ENCODE data around the gene DST. TPM values are rescaled to one million over a fixed set of nuclear protein-coding genes. Genes with fewer than 3 reads are reported as not detected.
A peak's percentile ranks its signal among the peaks of the same experiment; 100 is the strongest.

Gene DST
- polyA plus RNA-seq, 3 donors: 1.1 to 7.4 (median 3.2) TPM

DNA sequence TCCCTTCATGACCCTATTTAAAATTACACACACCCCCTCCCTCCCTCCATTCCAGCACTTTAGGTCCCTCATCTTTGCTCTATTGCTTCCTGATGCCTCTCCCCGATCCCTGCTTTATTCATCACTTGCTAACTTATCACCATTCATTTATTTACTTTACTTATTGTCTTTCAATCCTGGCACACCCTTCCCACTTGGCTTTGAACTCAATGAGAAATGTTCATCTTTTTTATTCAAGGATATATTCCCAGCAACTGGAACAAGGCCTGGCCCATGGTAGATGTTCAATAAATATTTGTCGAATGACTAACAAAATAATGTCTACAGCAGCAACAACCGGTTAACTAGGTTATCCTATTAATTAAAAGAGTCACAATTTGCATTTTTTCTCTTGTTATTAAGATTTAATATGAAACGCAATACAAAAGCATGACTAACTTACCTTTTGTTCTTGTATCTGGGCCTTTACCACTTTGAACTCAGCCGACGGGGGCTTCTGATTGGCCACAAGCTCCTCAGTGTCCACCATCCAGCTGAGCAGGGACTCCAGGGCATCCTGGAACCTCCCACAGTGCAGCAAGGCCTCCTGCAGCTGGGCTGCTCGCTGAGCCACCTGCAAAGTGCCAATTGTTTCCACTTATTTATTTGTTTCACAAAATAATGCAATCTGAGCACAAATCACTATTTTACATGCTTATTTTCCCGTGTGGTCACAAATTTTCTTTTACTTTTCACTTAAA lies 107.8 kb downstream of the DST start:
- TF ChIP-seq, protein P1, sequence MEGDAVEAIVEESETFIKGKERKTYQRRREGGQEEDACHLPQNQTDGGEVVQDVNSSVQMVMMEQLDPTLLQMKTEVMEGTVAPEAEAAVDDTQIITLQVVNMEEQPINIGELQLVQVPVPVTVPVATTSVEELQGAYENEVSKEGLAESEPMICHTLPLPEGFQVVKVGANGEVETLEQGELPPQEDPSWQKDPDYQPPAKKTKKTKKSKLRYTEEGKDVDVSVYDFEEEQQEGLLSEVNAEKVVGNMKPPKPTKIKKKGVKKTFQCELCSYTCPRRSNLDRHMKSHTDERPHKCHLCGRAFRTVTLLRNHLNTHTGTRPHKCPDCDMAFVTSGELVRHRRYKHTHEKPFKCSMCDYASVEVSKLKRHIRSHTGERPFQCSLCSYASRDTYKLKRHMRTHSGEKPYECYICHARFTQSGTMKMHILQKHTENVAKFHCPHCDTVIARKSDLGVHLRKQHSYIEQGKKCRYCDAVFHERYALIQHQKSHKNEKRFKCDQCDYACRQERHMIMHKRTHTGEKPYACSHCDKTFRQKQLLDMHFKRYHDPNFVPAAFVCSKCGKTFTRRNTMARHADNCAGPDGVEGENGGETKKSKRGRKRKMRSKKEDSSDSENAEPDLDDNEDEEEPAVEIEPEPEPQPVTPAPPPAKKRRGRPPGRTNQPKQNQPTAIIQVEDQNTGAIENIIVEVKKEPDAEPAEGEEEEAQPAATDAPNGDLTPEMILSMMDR (IDR thresholded peaks at IDR 0.05): no peak
- no peak overlapping the region for H2AFZ ChIP-seq (ENCODE audit: insufficient read depth, low read depth, low read length, poor library complexity, severe bottlenecking)
- H3K36me3 ChIP-seq (replicated peaks in 1 of 2; ENCODE audit: control insufficient read depth in 1 of 2, insufficient read depth in 2 of 2, low read length in 2 of 2): peaks cover 5 to 29% of the 10 kb centered on the region in 2 donors
- H3K4me1 ChIP-seq (ENCODE audit: control insufficient read depth in 1 of 2, insufficient read depth in 2 of 2, low read length in 2 of 2): peaks cover 1 to 3% of the 10 kb centered on the region in 2 donors
- H3K9me3 Mint-ChIP-seq: no peaks in the 10 kb centered on the region
- H3K4me3 Mint-ChIP-seq: no peak overlapping the region
- 96% methylated on average over 3 of the region's 8 CpGs for WGBS (ENCODE audit: insufficient coverage)
- H3K4me3 ChIP-seq (replicated peaks in 1 of 3; ENCODE audit: low read depth in 2 of 3, low read length in 3 of 3): no peak overlapping the region
- peaks cover 4% of the 10 kb centered on the region for H3K4me1 Mint-ChIP-seq
- intact Hi-C loops (cut with micrococcal nuclease): no loop called here
- no peak overlapping the region for H3K4me2 ChIP-seq (replicated peaks; ENCODE audit: extremely low read depth, low read length, poor library complexity, severe bottlenecking)
- H3K79me2 ChIP-seq (ENCODE audit: insufficient read depth, low read length): no peaks in the 10 kb centered on the region
- H3K9me3 ChIP-seq (replicated peaks in 1 of 2; ENCODE audit: control insufficient read depth in 1 of 2, insufficient read depth in 1 of 2, low read length in 2 of 2): no peaks in the 10 kb centered on the region
- no peaks in the 10 kb centered on the region for H3K27me3 Mint-ChIP-seq (ENCODE audit: low read depth in 3 of 3)
- H3K27ac Mint-ChIP-seq: peak overlapping the region in 1 of 7 donors; percentile 6
- H3K27ac ChIP-seq (ENCODE audit: low read depth in 1 of 2, low read length in 2 of 2): no peak overlapping the region
- H3K9ac ChIP-seq (ENCODE audit: insufficient read depth, low read length, poor library complexity, severe bottlenecking): no peak overlapping the region
- no peaks in the 10 kb centered on the region for H3K27me3 ChIP-seq (ENCODE audit: control insufficient read depth in 2 of 2, insufficient read depth in 2 of 2, low read length in 2 of 2)
- peaks cover 8 to 31% of the 10 kb centered on the region in 2 donors for H3K36me3 Mint-ChIP-seq
- H4K20me1 ChIP-seq (ENCODE audit: insufficient read depth, low read length): no peaks in the 10 kb centered on the region
- no peak for DNase-seq

DNA sequence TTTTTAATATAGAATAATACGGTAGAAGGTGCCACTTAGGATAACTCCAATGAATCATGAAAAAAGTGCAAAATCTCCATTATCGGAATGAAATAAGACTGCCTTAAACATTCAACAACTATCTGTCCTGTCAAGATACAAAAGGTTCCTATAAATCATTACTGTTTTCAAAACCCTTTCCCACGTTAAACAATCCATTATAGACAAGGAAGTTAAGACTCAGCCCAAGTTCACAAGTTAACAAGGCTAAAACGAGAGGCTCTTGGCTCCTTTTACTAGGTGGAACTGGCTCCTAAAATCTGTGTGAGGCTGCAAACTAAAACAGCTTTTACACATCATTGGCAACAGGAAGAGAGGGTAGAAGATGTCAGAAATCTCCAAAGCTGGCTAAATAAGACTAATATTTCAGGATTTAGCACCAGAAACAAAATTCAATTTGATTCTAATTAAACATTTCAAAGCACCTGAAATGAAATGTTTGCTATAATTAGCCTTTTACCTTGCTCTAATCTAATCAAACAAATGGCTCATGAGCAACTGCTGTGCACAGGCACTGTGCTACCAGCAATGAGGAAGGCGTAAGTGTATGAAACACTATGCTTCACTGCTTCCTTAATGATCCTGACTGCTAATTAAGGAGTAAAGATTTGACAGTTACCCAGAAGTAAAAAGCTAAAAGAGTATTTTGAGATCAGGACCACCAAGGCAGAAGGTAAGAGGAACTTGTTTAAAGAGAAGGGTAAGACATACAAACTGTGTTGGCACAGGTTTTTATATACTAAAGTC lies 109.7 kb downstream of the DST start:
- TF ChIP-seq, protein P1 (IDR thresholded peaks at IDR 0.05): no peak
- no peak for DNase-seq
- H3K27ac Mint-ChIP-seq: no peak overlapping the region
- Histone ChIP-seq H3K27me3 (ENCODE audit: control insufficient read depth in 2 of 2, insufficient read depth in 2 of 2, low read length in 2 of 2) (no peaks in the 10 kb centered on the region), H3K4me1 (ENCODE audit: control insufficient read depth in 1 of 2, insufficient read depth in 2 of 2, low read length in 2 of 2) (no peaks in the 10 kb centered on the region), H3K4me2 (replicated peaks; ENCODE audit: extremely low read depth, low read length, poor library complexity, severe bottlenecking) (no peak overlapping the region), H2AFZ (ENCODE audit: insufficient read depth, low read depth, low read length, poor library complexity, severe bottlenecking) (no peak overlapping the region), H3K9ac (ENCODE audit: insufficient read depth, low read length, poor library complexity, severe bottlenecking) (no peak overlapping the region), H3K9me3 (replicated peaks in 1 of 2; ENCODE audit: control insufficient read depth in 1 of 2, insufficient read depth in 1 of 2, low read length in 2 of 2) (no peaks in the 10 kb centered on the region), H3K4me3 (replicated peaks in 1 of 3; ENCODE audit: low read depth in 2 of 3, low read length in 3 of 3) (no peak overlapping the region), H3K36me3 (replicated peaks in 1 of 2; ENCODE audit: control insufficient read depth in 1 of 2, insufficient read depth in 2 of 2, low read length in 2 of 2) (peaks cover 12 to 42% of the 10 kb centered on the region in 2 donors), H3K27ac (ENCODE audit: low read depth in 1 of 2, low read length in 2 of 2) (no peak overlapping the region), H4K20me1 (ENCODE audit: insufficient read depth, low read length) (no peaks in the 10 kb centered on the region), H3K79me2 (ENCODE audit: insufficient read depth, low read length) (no peaks in the 10 kb centered on the region)
- intact Hi-C loops (cut with micrococcal nuclease): no loop called here
- WGBS (ENCODE audit: insufficient coverage): 100% methylated on average over 2 of the region's 5 CpGs
- no peak overlapping the region for H3K4me3 Mint-ChIP-seq
- no peaks in the 10 kb centered on the region for H3K27me3 Mint-ChIP-seq (ENCODE audit: low read depth in 3 of 3)
- peaks cover 19 to 42% of the 10 kb centered on the region in 2 donors for H3K36me3 Mint-ChIP-seq
- H3K9me3 Mint-ChIP-seq: no peaks in the 10 kb centered on the region
- H3K4me1 Mint-ChIP-seq: no peaks in the 10 kb centered on the region

Data from CD14-positive monocyte (primary cell).